OCI-LY7 (cell line): ENCODE results near the gene TMCC1. TPM values are rescaled to one million over a fixed set of nuclear protein-coding genes. Genes with fewer than 3 reads are reported as not detected.

Experiments used
- BruUV-seq: library from RNA; stranded (reverse); fragments of 400-500 nt; replicated peaks from 2 replicates; lab custom pipeline; 2021; lab: Mats Ljungman, UMichigan
- CTCF ChIA-PET: fragments of 300-600 bp; sonication (Branson Sonifier 250); formaldehyde crosslinking; loops from one replicate; lab custom pipeline; 2022; ENCODE audit warnings: antibody characterized with exemption; ENCODE audit not compliant: unreplicated experiment; lab: Charles Lee
- POLR2A ChIA-PET: fragments of 300-600 bp; sonication (Branson Sonifier 250); formaldehyde crosslinking; loops from one replicate; lab custom pipeline; 2022; ENCODE audit warnings: antibody characterized with exemption; lab: Charles Lee
- DNase-seq: peaks from one replicate; pipeline ENCODE4 v3.0.0-alpha.2; 2015; ENCODE audit warnings: low spot score
- H2AFZ ChIP-seq: fragments of 200-600 bp; sonication (generic), shearing (Covaris generic); 2 replicates; pipeline ENCODE4 v1.6.1; 2014; ENCODE audit warnings: mild to moderate bottlenecking, antibody characterized with exemption, low read length, moderate library complexity
- H3K27ac ChIP-seq: fragments of 200-600 bp; sonication (generic); 2 replicates; pipeline ENCODE4 v1.5.1; 2014; ENCODE audit warnings: mixed run types, low read depth, mild to moderate bottlenecking, moderate library complexity, low read length, inconsistent platforms; ENCODE audit not compliant: poor library complexity, severe bottlenecking
- H3K36me3 ChIP-seq: fragments of 200-600 bp; sonication (generic); 2 replicates; pipeline ENCODE4 v1.6.1; 2014; ENCODE audit warnings: mild to moderate bottlenecking, antibody characterized with exemption, low read length, moderate library complexity, mixed read lengths; ENCODE audit not compliant: insufficient read depth
- H3K4me1 ChIP-seq: fragments of 200-600 bp; sonication (generic); 2 replicates; pipeline ENCODE4 v1.5.1; 2014; ENCODE audit warnings: mild to moderate bottlenecking, low read length; ENCODE audit not compliant: insufficient read depth, poor library complexity, severe bottlenecking
- H3K4me2 ChIP-seq: fragments of 200-600 bp; sonication (generic); 2 replicates; pipeline ENCODE4 v1.6.1; 2014; ENCODE audit warnings: mild to moderate bottlenecking, low read length
- H3K4me3 ChIP-seq: fragments of 200-600 bp; sonication (generic); 2 replicates; pipeline ENCODE4 v1.5.1; 2014; ENCODE audit warnings: mild to moderate bottlenecking, low read depth, low read length; ENCODE audit not compliant: poor library complexity, severe bottlenecking
- H3K79me2 ChIP-seq: fragments of 200-600 bp; sonication (generic); 2 replicates; pipeline ENCODE4 v1.6.1; 2016; ENCODE audit warnings: low read depth, mild to moderate bottlenecking, low read length, moderate library complexity, mixed read lengths; ENCODE audit not compliant: insufficient read depth
- H3K9me2 ChIP-seq: fragments of 200-600 bp; sonication (generic); 2 replicates; pipeline ENCODE4 v1.6.1; 2016; ENCODE audit warnings: mild to moderate bottlenecking, low read length, mixed read lengths; ENCODE audit not compliant: insufficient read depth
- H3K9me3 ChIP-seq: fragments of 200-600 bp; sonication (generic); 2 replicates; pipeline ENCODE4 v1.6.1; 2014; ENCODE audit warnings: mild to moderate bottlenecking, mixed run types, low read length, mixed read lengths
- H4K20me1 ChIP-seq: fragments of 200-600 bp; sonication (generic); 2 replicates; pipeline ENCODE4 v1.6.1; 2014; ENCODE audit warnings: mild to moderate bottlenecking, antibody characterized with exemption, low read length, moderate library complexity, mixed read lengths; ENCODE audit not compliant: insufficient read depth
- CTCF ChIP-seq: fragments of 200-600 bp; sonication (generic); conservative IDR thresholded peaks from 2 replicates; pipeline ENCODE4 v1.5.1; 2014; ENCODE audit warnings: mild to moderate bottlenecking, antibody characterized with exemption, low read length, moderate library complexity, mixed read lengths
- EZH2phosphoT487 ChIP-seq: fragments of 200-600 bp; sonication (generic); IDR thresholded peaks from 2 replicates; pipeline ENCODE4 v1.6.1; 2018; ENCODE audit warnings: low read depth, borderline replicate concordance, mild to moderate bottlenecking, mixed run types, antibody characterized with exemption, low read length, moderate library complexity, mixed read lengths
- intact Hi-C: fragments of 100-400 bp; cut with micrococcal nuclease; formaldehyde crosslinking; loops from one replicate; pipeline ENCODE4 v1.10.0; 2022; ENCODE audit not compliant: unreplicated experiment
- total RNA-seq, 2 experiments: library from RNA; depleted of rRNA in 1 of 2; stranded (reverse); fragments of >200 nt in 1 of 2; shearing (Covaris generic) in 1 of 2; gene quantifications; 2 replicates each; pipeline ENCODE4 v1.2.3, GENCODE V29; 2014 to 2022

TMCC1 gene
- total RNA-seq, 2 experiments from 2014 or later = 31.7 to 38.8 TPM

DNA sequence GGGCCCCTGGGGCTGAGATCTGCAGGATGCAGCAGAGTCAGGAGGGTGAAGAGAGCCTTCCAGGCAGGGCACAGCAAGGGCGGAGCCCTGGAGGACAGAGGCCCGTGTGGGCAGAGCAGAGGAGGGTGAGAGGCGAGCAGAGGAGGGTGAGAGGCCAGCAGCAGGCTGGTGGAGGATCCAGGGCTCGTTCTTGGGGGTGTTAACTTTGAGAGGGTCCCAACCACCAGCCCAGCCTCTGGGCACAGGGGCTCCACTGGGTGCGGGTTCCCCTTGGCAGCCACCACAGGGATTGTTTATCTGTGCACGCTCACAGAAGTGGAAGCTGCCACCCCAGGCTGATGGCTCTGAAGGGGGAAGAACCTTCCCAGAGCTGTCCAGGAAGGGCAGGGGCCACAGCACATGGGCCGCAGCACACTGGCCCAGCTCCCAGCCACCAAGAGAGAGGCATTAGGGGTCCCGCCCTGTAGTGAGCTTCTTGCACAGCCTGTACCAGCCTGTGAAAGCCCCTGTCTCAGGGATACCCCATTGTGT, 277.7 kb downstream of the TMCC1 start:
- H3K4me3 ChIP-seq = no peak overlapping the region
- no peaks in the 10 kb centered on the region for H3K9me2 ChIP-seq
- no peaks in the 10 kb centered on the region for H3K79me2 ChIP-seq
- BruUV-seq = no TSS peak
- intact Hi-C loops = no loop called here
- H4K20me1 ChIP-seq = no peaks in the 10 kb centered on the region
- H3K4me1 ChIP-seq = peaks cover 11% of the 10 kb centered on the region
- ChIA-PET CTCF (no interaction called here), POLR2A (no interaction called here)
- H3K4me2 ChIP-seq = no peak overlapping the region
- no peak for TF ChIP-seq EZH2phosphoT487
- TF ChIP-seq CTCF = no peak
- no peak for DNase-seq
- H3K36me3 ChIP-seq = no peaks in the 10 kb centered on the region
- H3K9me3 ChIP-seq = no peaks in the 10 kb centered on the region
- H3K27ac ChIP-seq = no peak overlapping the region
- H2AFZ ChIP-seq = no peak overlapping the region

DNA sequence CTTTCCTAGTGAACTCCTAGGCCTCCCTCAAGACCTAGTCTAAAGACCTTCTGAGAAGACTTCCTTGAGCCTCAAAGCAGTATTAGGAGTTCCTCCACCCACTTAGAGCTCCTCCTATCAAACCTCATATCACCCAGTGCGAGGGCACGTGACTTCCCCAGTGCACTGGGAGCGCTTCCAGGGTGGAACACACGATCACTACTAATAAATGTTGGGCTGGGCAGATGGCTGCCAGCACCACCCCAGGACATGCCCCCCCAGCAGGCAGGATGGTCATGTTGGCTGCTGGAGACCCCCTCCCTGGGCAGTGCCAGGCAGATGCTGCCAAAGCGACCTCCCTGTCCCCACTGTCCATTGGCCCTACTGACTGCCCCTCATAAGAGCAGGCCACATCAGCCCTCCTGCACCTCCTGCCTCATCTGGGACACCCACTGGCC, 278.6 kb downstream of the TMCC1 start:
- Histone ChIP-seq H3K4me2 (no peak overlapping the region), H3K27ac (no peak overlapping the region), H3K36me3 (no peaks in the 10 kb centered on the region), H3K4me3 (no peak overlapping the region), H4K20me1 (no peaks in the 10 kb centered on the region), H2AFZ (no peak overlapping the region), H3K9me2 (no peaks in the 10 kb centered on the region), H3K9me3 (no peaks in the 10 kb centered on the region), H3K4me1 (peaks cover 11% of the 10 kb centered on the region), H3K79me2 (no peaks in the 10 kb centered on the region)
- BruUV-seq = no TSS peak
- ChIA-PET POLR2A (no interaction called here), CTCF (no interaction called here)
- no peak for DNase-seq
- no peak for TF ChIP-seq CTCF
- TF ChIP-seq EZH2phosphoT487 = no peak
- intact Hi-C loops = no loop called here

DNA sequence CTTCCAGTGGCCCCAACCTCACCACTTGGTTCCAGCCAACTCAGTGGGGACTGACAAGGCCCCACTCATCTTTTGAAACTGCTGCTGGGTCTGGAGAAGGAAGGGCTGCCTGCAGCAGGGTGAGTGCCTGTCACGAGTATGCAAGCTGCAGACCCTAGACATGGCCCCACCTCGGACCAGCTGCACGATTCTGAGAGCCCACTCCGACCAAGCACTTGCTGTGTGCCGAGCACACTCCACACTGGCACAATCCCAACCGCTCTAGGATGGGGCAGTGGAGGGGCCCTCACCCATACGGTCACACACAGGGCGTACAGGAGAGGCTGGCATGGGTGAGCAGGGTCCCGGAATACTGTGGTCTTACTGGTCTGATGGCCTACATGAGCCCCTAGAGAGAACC, 279.1 kb downstream of the TMCC1 start:
- BruUV-seq = no TSS peak
- peaks cover 7% of the 10 kb centered on the region for H3K4me1 ChIP-seq
- POLR2A ChIA-PET = no interaction called here
- H3K27ac ChIP-seq = no peak overlapping the region
- no peak for TF ChIP-seq CTCF
- no peak for TF ChIP-seq EZH2phosphoT487
- no peaks in the 10 kb centered on the region for H4K20me1 ChIP-seq
- no peak overlapping the region for H3K4me3 ChIP-seq
- CTCF ChIA-PET = no interaction called here
- DNase-seq = no peak
- no peaks in the 10 kb centered on the region for H3K9me3 ChIP-seq
- H3K9me2 ChIP-seq = no peaks in the 10 kb centered on the region
- no peak overlapping the region for H2AFZ ChIP-seq
- intact Hi-C loops = no loop called here
- no peaks in the 10 kb centered on the region for H3K36me3 ChIP-seq
- no peak overlapping the region for H3K4me2 ChIP-seq
- H3K79me2 ChIP-seq = no peaks in the 10 kb centered on the region
